ENCODE measurements around the gene UBE2L3. TPM values are rescaled to one million over a fixed set of nuclear protein-coding genes. Genes with fewer than 3 reads are reported as not detected.
"Not testable (repeated sequence)": the region's sequence is repeated elsewhere in the genome, so short reads cannot be mapped to it uniquely, and the experiment has no call there.

The UBE2L3 gene
- polyA plus RNA-seq, 1 donor from 2014 or later = 106 TPM

- H3K4me3 Mint-ChIP-seq = no peak overlapping the region
- no peaks in the 10 kb centered on the region for H3K36me3 Mint-ChIP-seq
- peaks cover 5 to 18% (median 17%) of the 10 kb centered on the region in 3 donors for H3K4me1 Mint-ChIP-seq
- no peaks in the 10 kb centered on the region for H3K9me3 Mint-ChIP-seq
- H3K27ac Mint-ChIP-seq = peak overlapping the region in 1 of 3 donors; percentile 12
- no peaks in the 10 kb centered on the region for H3K27me3 Mint-ChIP-seq
Measured at GRCh38 chr22:21605887-21606564, 38.5 kb downstream of the UBE2L3 start.

GRCh38 chr22:21606775-21607174 is 39.3 kb downstream of the UBE2L3 start:
- H3K36me3 Mint-ChIP-seq = no peaks in the 10 kb centered on the region
- no peak overlapping the region for H3K4me3 Mint-ChIP-seq
- no peaks in the 10 kb centered on the region for H3K9me3 Mint-ChIP-seq
- H3K4me1 Mint-ChIP-seq = peaks cover 5 to 21% (median 20%) of the 10 kb centered on the region in 3 donors
- H3K27ac Mint-ChIP-seq = no peak overlapping the region
- no peaks in the 10 kb centered on the region for H3K27me3 Mint-ChIP-seq

- H3K4me1 Mint-ChIP-seq = peaks cover 22 to 26% (median 24%) of the 10 kb centered on the region in 3 donors
- H3K4me3 Mint-ChIP-seq, H3K36me3 Mint-ChIP-seq, H3K9me3 Mint-ChIP-seq, H3K27me3 Mint-ChIP-seq: not testable (repeated sequence)
- H3K27ac Mint-ChIP-seq = peak overlapping the region in 1 of 3 donors; percentile 67
Measured at GRCh38 chr22:21609556-21610157, 42.1 kb downstream of the UBE2L3 start.

GRCh38 chr22:21611210-21611977 is 43.9 kb downstream of the UBE2L3 start:
- Mint-ChIP-seq H3K27me3 (no peaks in the 10 kb centered on the region), H3K36me3 (peaks cover 3% of the 10 kb centered on the region), H3K27ac (peak overlapping the region in 1 of 3 donors; percentile 68), H3K4me1 (peaks cover 25 to 33% (median 32%) of the 10 kb centered on the region in 3 donors), H3K9me3 (no peaks in the 10 kb centered on the region), H3K4me3 (no peak overlapping the region)

- peaks cover 25 to 33% (median 26%) of the 10 kb centered on the region in 3 donors for H3K4me1 Mint-ChIP-seq
- no peak overlapping the region for H3K4me3 Mint-ChIP-seq
- peaks cover 3% of the 10 kb centered on the region for H3K36me3 Mint-ChIP-seq
- H3K9me3 Mint-ChIP-seq = no peaks in the 10 kb centered on the region
- H3K27ac Mint-ChIP-seq = no peak overlapping the region
- no peaks in the 10 kb centered on the region for H3K27me3 Mint-ChIP-seq
Measured at GRCh38 chr22:21612858-21613257, 45.3 kb downstream of the UBE2L3 start.

GRCh38 chr22:21613553-21614233 is 46.2 kb downstream of the UBE2L3 start:
- Mint-ChIP-seq H3K36me3 (peaks cover 3% of the 10 kb centered on the region), H3K9me3 (no peaks in the 10 kb centered on the region), H3K4me3 (no peak overlapping the region), H3K27me3 (no peaks in the 10 kb centered on the region), H3K27ac (peak overlapping the region in 2 of 3 donors; percentile 68 to 75), H3K4me1 (peaks cover 24 to 31% (median 26%) of the 10 kb centered on the region in 3 donors)

- H3K27ac Mint-ChIP-seq = peak overlapping the region in 2 of 3 donors; percentile 7 to 86
- no peaks in the 10 kb centered on the region for H3K27me3 Mint-ChIP-seq
- H3K9me3 Mint-ChIP-seq = no peaks in the 10 kb centered on the region
- peaks cover 26 to 31% (median 30%) of the 10 kb centered on the region in 3 donors for H3K4me1 Mint-ChIP-seq
- H3K4me3 Mint-ChIP-seq = peak overlapping the region in 3 of 4 donors; percentile 8 to 84 (median 16)
- H3K36me3 Mint-ChIP-seq = peaks cover 3% of the 10 kb centered on the region
Measured at GRCh38 chr22:21615731-21616130, 48.2 kb downstream of the UBE2L3 start.

GRCh38 chr22:21617337-21617736 is 49.8 kb downstream of the UBE2L3 start:
- not testable (repeated sequence) for H3K27me3 Mint-ChIP-seq

GRCh38 chr22:21621025-21621424 is 53.5 kb downstream of the UBE2L3 start:
- Mint-ChIP-seq H3K27ac (peak overlapping the region in 2 of 3 donors; percentile 39 to 83), H3K27me3 (no peaks in the 10 kb centered on the region), H3K4me1 (peaks cover 6 to 19% (median 13%) of the 10 kb centered on the region in 3 donors)

More at GRCh38 chr22:21617337-21617736, 49.8 kb downstream of the UBE2L3 start:
- not testable (repeated sequence) for H3K4me3 Mint-ChIP-seq, H3K9me3 Mint-ChIP-seq, H3K36me3 Mint-ChIP-seq
- peaks cover 25 to 31% (median 27%) of the 10 kb centered on the region in 3 donors for H3K4me1 Mint-ChIP-seq
- H3K27ac Mint-ChIP-seq = peak overlapping the region; percentile 53 to 89 (median 71)

GRCh38 chr22:21622011-21622918 is 54.8 kb downstream of the UBE2L3 start:
- Mint-ChIP-seq H3K9me3 (no peaks in the 10 kb centered on the region), H3K36me3 (no peaks in the 10 kb centered on the region), H3K4me3 (no peak overlapping the region), H3K4me1 (peaks cover 6 to 19% (median 11%) of the 10 kb centered on the region in 3 donors), H3K27me3 (no peaks in the 10 kb centered on the region), H3K27ac (peak overlapping the region in 2 of 3 donors; percentile 10 to 76)

More at GRCh38 chr22:21621025-21621424, 53.5 kb downstream of the UBE2L3 start:
- no peak overlapping the region for H3K4me3 Mint-ChIP-seq
- no peaks in the 10 kb centered on the region for H3K9me3 Mint-ChIP-seq
- no peaks in the 10 kb centered on the region for H3K36me3 Mint-ChIP-seq

- Mint-ChIP-seq H3K27me3 (no peaks in the 10 kb centered on the region), H3K27ac (peak overlapping the region in 2 of 3 donors; percentile 76 to 86), H3K4me3 (peak overlapping the region in 1 of 4 donors; percentile 23), H3K36me3 (no peaks in the 10 kb centered on the region), H3K9me3 (no peaks in the 10 kb centered on the region), H3K4me1 (peaks cover 10 to 24% (median 14%) of the 10 kb centered on the region in 3 donors)
Measured at GRCh38 chr22:21622919-21623647, 55.6 kb downstream of the UBE2L3 start.

- Mint-ChIP-seq H3K36me3 (no peaks in the 10 kb centered on the region), H3K27ac (peak overlapping the region in 1 of 3 donors; percentile 86), H3K9me3 (no peaks in the 10 kb centered on the region), H3K27me3 (no peaks in the 10 kb centered on the region), H3K4me3 (no peak overlapping the region), H3K4me1 (peaks cover 13 to 24% (median 17%) of the 10 kb centered on the region in 3 donors)
Measured at GRCh38 chr22:21623648-21623970, 56.1 kb downstream of the UBE2L3 start.

- H3K27ac Mint-ChIP-seq = peak overlapping the region; percentile 32 to 86 (median 73)
- peaks cover 16 to 26% (median 17%) of the 10 kb centered on the region in 3 donors for H3K4me1 Mint-ChIP-seq
- H3K4me3 Mint-ChIP-seq = peak overlapping the region in 2 of 4 donors; percentile 27 to 40
- H3K36me3 Mint-ChIP-seq = no peaks in the 10 kb centered on the region
- H3K9me3 Mint-ChIP-seq = no peaks in the 10 kb centered on the region
- no peaks in the 10 kb centered on the region for H3K27me3 Mint-ChIP-seq
Measured at GRCh38 chr22:21624120-21624879, 56.8 kb downstream of the UBE2L3 start.
